HCT116 (cell line): ENCODE data around the gene LAS1L.

Source experiments
- CTCF ChIP-seq, 3 experiments: fragments of 200-600 bp in 1 of 3; sonication (generic) in 1 of 3; IDR thresholded peaks in 2 of 3; conservative IDR thresholded peaks in 1 of 3; 2 replicates each; pipeline ENCODE4 v1.5.1; 2012 to 2017; ENCODE audit warnings: low read depth in 2 of 3, low read length in 2 of 3, antibody characterized with exemption in 1 of 3, borderline replicate concordance in 1 of 3, control low read depth in 1 of 3, mild to moderate bottlenecking in 1 of 3, mixed read lengths in 1 of 3, mixed run types in 1 of 3, moderate library complexity in 1 of 3; ENCODE audit not compliant: insufficient read depth in 1 of 3
- EZH2phosphoT487 ChIP-seq: fragments of 200-600 bp; IDR thresholded peaks from 2 replicates; pipeline ENCODE4 v1.6.1; 2018; ENCODE audit warnings: antibody characterized with exemption, borderline replicate concordance
- POLR2A ChIP-seq: IDR thresholded peaks from 2 replicates; pipeline ENCODE4 v1.7.0; 2011; ENCODE audit warnings: borderline replicate concordance; ENCODE audit not compliant: insufficient read depth, insufficient read length; ENCODE audit errors: extremely low read depth
- POLR2AphosphoS5 ChIP-seq: IDR thresholded peaks from 2 replicates; pipeline ENCODE4 v1.6.1; 2011; ENCODE audit warnings: mild to moderate bottlenecking, low read depth, low read length, moderate library complexity

GRCh38 chrX:65575022-65575421, 40.4 kb upstream of the LAS1L start:
- TF ChIP-seq CTCF (IDR thresholded peaks at IDR 0.05 in 2 of 3, conservative IDR thresholded peaks at IDR 0.05 in 1 of 3; ENCODE audit: borderline replicate concordance in 1 of 3, insufficient read depth in 1 of 3, low read depth in 2 of 3, low read length in 2 of 3) (no peak), POLR2A (no peak), EZH2phosphoT487 (no peak), POLR2AphosphoS5 (no peak)
